ENCODE data around the gene WDR89.
"Not testable (repeated sequence)": the region's sequence is repeated elsewhere in the genome, so short reads cannot be mapped to it uniquely, and the experiment has no call there.

WDR89 gene

DNA sequence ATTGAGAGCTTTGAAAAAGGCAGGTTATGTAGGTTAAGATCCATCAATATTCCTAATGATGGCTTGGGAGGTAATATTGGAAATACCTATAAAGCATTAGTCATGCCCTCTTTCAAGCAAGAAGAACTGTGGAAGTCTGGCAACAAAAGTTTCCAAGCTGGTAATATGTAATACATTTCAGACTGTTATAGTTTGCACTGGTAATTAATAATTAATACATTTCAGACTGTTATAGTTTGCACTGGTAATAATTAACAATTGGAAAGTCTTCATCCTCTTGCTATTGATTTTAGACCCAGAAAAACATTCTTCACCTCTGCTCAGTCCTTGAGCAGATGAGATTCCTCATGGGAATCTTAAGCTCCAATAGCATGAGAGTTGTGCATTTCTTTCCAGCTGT, 29.0 kb upstream of the WDR89 start:
- DNase-seq (ENCODE audit: low spot score) = no peak
- in situ Hi-C loops (cut with MboI; ENCODE audit: low pct_unique_long_range_greater_than_20kb, low sequenced_read_pairs, unreplicated experiment) = no loop called here
- TF ChIP-seq, protein P1, sequence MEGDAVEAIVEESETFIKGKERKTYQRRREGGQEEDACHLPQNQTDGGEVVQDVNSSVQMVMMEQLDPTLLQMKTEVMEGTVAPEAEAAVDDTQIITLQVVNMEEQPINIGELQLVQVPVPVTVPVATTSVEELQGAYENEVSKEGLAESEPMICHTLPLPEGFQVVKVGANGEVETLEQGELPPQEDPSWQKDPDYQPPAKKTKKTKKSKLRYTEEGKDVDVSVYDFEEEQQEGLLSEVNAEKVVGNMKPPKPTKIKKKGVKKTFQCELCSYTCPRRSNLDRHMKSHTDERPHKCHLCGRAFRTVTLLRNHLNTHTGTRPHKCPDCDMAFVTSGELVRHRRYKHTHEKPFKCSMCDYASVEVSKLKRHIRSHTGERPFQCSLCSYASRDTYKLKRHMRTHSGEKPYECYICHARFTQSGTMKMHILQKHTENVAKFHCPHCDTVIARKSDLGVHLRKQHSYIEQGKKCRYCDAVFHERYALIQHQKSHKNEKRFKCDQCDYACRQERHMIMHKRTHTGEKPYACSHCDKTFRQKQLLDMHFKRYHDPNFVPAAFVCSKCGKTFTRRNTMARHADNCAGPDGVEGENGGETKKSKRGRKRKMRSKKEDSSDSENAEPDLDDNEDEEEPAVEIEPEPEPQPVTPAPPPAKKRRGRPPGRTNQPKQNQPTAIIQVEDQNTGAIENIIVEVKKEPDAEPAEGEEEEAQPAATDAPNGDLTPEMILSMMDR (IDR thresholded peaks at IDR 0.05; ENCODE audit: extremely low read depth, insufficient read depth, missing control alignments) = no peak

- TF ChIP-seq, protein P1 (IDR thresholded peaks at IDR 0.05; ENCODE audit: extremely low read depth, insufficient read depth, missing control alignments) = no peak
- no peak for DNase-seq (ENCODE audit: low spot score)
- in situ Hi-C loops (cut with MboI; ENCODE audit: low pct_unique_long_range_greater_than_20kb, low sequenced_read_pairs, unreplicated experiment) = no loop called here
These were observed 24.7 kb upstream of the WDR89 start for GRCh38 chr14:63666335-63666734.

DNA sequence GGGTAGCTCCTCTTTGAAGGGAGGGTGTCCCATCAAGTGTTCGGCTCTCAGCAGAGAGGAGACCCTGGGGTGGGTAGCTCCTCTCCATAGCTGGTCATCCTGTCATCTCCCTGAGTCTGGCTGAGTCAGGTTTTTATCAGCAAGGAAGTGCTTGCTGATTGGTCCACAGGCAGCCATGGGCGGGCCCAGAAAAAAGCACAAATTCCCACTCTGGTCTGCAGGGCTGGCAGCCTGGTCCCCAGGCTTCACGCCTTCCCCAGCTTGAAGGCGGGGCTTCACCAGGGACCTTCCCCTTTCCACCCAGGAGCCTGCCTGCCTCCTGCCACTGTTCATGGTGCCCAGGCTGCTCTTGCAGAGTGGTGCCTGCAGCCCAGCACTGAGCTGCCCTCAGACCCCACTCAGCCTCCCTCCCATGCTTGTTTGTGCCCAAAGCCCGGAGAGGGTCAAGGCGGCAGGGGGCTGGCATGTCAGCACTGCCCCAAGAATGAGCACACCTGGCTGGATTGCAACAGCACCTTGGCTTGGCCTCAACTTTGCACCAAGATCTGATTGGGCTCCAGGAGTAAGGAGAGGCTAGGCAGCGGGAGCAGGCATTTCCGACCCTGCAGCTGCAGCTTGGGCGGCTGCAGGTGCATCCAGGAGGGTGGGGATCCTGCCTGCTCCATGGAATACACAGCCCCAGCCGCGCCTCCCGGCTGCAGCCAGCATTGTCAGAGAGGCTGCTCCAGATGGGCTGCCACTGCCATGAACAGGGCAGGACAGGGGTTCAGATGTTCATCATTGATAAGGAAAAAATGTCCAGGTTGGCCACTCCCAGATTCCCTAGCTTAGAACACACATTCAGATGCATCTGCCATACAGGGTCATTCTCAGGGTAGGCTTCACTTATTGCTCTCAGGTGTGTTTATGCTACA, 22.0 kb upstream of the WDR89 start:
- TF ChIP-seq, protein P1 (IDR thresholded peaks at IDR 0.05; ENCODE audit: extremely low read depth, insufficient read depth, missing control alignments) = no peak
- DNase-seq (ENCODE audit: low spot score) = no peak

DNA sequence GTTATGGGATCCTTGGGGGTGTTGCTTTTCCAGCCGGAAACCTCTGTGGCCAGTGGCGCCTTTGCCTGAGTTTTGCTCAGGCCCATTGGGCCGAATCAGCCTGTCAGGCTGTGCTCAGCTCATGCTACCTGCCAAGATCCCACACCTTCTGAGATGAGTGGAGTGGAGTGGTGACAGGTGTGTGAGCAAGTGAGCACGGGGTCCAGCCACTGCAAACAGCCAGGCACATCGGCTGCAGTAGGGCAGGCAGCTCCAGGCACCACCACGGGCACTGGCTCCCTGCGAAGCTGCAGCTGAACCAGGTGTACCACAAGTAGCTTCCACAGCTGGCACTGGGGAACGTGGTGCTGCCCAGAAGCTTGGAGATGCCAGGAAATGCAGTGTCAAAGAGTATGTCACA, 21.1 kb upstream of the WDR89 start:
- in situ Hi-C loops (cut with MboI; ENCODE audit: low pct_unique_long_range_greater_than_20kb, low sequenced_read_pairs, unreplicated experiment) = no loop called here
- TF ChIP-seq, protein P1 (IDR thresholded peaks at IDR 0.05; ENCODE audit: extremely low read depth, insufficient read depth, missing control alignments) = no peak
- DNase-seq (ENCODE audit: low spot score) = no peak

More for the DNA sequence above, 22.0 kb upstream of the WDR89 start:
- in situ Hi-C loops (cut with MboI; ENCODE audit: low pct_unique_long_range_greater_than_20kb, low sequenced_read_pairs, unreplicated experiment) = no loop called here

DNA sequence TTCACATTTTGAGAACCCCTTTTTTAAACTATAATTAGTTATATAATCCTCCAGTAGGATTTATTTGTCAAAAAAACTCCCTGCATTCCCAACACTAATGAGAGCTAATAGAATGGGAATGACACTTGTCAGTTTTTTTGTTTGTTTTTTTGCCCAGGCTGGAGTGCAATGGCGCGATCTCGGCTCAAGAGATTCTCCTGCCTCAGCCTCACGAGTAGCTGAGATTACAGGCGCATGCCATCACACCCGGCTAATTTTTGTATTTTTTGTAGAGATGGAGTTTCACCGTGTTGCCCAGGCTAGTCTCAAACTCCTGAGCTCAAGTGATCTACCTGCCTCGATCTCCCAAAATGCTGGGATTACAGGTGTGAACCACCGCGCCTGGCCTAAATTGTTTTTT, 20.2 kb upstream of the WDR89 start:
- in situ Hi-C loops (cut with MboI; ENCODE audit: low pct_unique_long_range_greater_than_20kb, low sequenced_read_pairs, unreplicated experiment); DNase-seq (ENCODE audit: low spot score): not testable (repeated sequence)

GRCh38 chr14:63659726-63660125, 18.1 kb upstream of the WDR89 start:
- TF ChIP-seq, protein P1 (IDR thresholded peaks at IDR 0.05; ENCODE audit: extremely low read depth, insufficient read depth, missing control alignments) = no peak
- in situ Hi-C loops (cut with MboI; ENCODE audit: low pct_unique_long_range_greater_than_20kb, low sequenced_read_pairs, unreplicated experiment) = loop anchor here (10.0 kb wide), 1 partner anchor 115 kb away; no protein-coding TSS in a partner anchor
- no peak for DNase-seq (ENCODE audit: low spot score)

- TF ChIP-seq, protein P1 (IDR thresholded peaks at IDR 0.05; ENCODE audit: extremely low read depth, insufficient read depth, missing control alignments) = no peak
- in situ Hi-C loops (cut with MboI; ENCODE audit: low pct_unique_long_range_greater_than_20kb, low sequenced_read_pairs, unreplicated experiment) = loop anchor here (10.0 kb wide), 1 partner anchor 119 kb away; no protein-coding TSS in a partner anchor
- no peak for DNase-seq (ENCODE audit: low spot score)
These were observed 14.5 kb upstream of the WDR89 start for GRCh38 chr14:63656194-63656593.
